Loucy (cell line): Measurements from ENCODE around the gene MPZL1.
A peak's percentile ranks its signal among the peaks of the same experiment; 100 is the strongest.

Experiments used
- CTCF ChIP-seq: fragments of 200-600 bp; sonication (generic); conservative IDR thresholded peaks from 2 replicates; pipeline ENCODE4 v1.5.1; 2014; ENCODE audit warnings: mild to moderate bottlenecking, antibody characterized with exemption, low read length
- EZH2phosphoT487 ChIP-seq: fragments of 200-600 bp; IDR thresholded peaks from 2 replicates; pipeline ENCODE4 v1.6.1; 2018; ENCODE audit warnings: antibody characterized with exemption, mild to moderate bottlenecking, moderate library complexity, borderline replicate concordance

- TF ChIP-seq CTCF (peak; percentile 30), EZH2phosphoT487 (no peak)
Measured at GRCh38 chr1:167791281-167792187, 69.8 kb downstream of the MPZL1 start.
